Right lobe of liver (tissue), 6 donors: ENCODE data around the gene GADL1. TPM values are rescaled to one million over a fixed set of nuclear protein-coding genes. Genes with fewer than 3 reads are reported as not detected.

ENCODE experiments used
- ATAC-seq, 4 donors: fragments of 200-7000 bp; cut with Tn5 transposase; one replicate each; pipeline ENCODE4 v1.9.1; 2020; ENCODE audit warnings: mild to moderate bottlenecking in 4 of 4, moderate library complexity in 4 of 4
- DNase-seq, 3 donors: peaks; one replicate each; pipeline ENCODE4 v3.0.0-alpha.2; 2020
- H3K27ac ChIP-seq, 3 donors: fragments of 200-600 bp; one replicate each; pipeline ENCODE4 v1.8.0; 2022
- H3K27me3 ChIP-seq, 2 donors: fragments of 200-600 bp; one replicate each; pipeline ENCODE4 v1.8.0; 2022
- H3K36me3 ChIP-seq, 4 donors: fragments of 200-600 bp; sonication (generic) in 1 of 4; one replicate each; pipeline versions ENCODE4 v1.5.1 to v1.8.0; 2017 to 2022; ENCODE audit warnings: control low read depth in 1 of 4
- H3K4me1 ChIP-seq, 4 donors: fragments of 200-600 bp; sonication (generic) in 1 of 4; one replicate each; pipeline versions ENCODE4 v1.5.1 to v1.8.0; 2017 to 2022; ENCODE audit warnings: control low read depth in 1 of 4
- H3K4me3 ChIP-seq, 3 donors: fragments of 200-600 bp; one replicate each; pipeline ENCODE4 v1.8.0; 2022
- H3K9me3 ChIP-seq, 4 donors: fragments of 200-600 bp; sonication (generic) in 1 of 4; one replicate each; pipeline versions ENCODE4 v1.5.1 to v1.8.0; 2017 to 2022; ENCODE audit warnings: control low read depth in 1 of 4
- POLR2A ChIP-seq: fragments of 450-650 bp; IDR thresholded peaks from one replicate; pipeline ENCODE4 v1.6.1; 2017; ENCODE audit warnings: antibody characterized with exemption, mild to moderate bottlenecking
- WGBS: methylation state at CpG from one replicate; pipeline ENCODE4 v1.1.6; 2018; ENCODE audit warnings: low coverage, low lambda C conversion rate; ENCODE audit not compliant: insufficient coverage; ENCODE audit errors: missing lambda C conversion rate; 5-methylcytosine and 5-hydroxymethylcytosine counted together
- intact Hi-C, 2 donors: fragments of 100-400 bp; cut with DNase I; formaldehyde crosslinking; loops; one replicate each; pipeline versions ENCODE4 v1.11.2 to v1.14.1; 2022
- total RNA-seq, 6 experiments: library from RNA; depleted of rRNA in 2 of 6; stranded (reverse); fragments of >200 nt in 2 of 6; fragmentation: NEBNext Ultra II Directional in 3 of 6; extraction: Animal tissue kit (Norgen Biotek cat#: 25700) in 3 of 6; gene quantifications; one replicate each; pipeline versions ENCODE4 v1.1.0 to v1.2.4, GENCODE V29; 2016 to 2023
- TF ChIP-seq, protein P1 (sequence below), 4 donors: fragments of 200-600 bp in 3 of 4; fragments of 450-650 bp in 1 of 4; IDR thresholded peaks; one replicate each; pipeline versions ENCODE4 v1.5.1 to v1.8.0; 2016 to 2022; ENCODE audit warnings: antibody characterized with exemption in 4 of 4, mild to moderate bottlenecking in 2 of 4
- donor health status: DM: no; HTN: yes; CAD: no.
- donor health status: DM: no; HTN: no; CAD: no.
- donor health status: DM: no; HTN: no; CAD: no.
- donor health status: DM: no; HTN: yes; CAD: no.
- donor health status: DM: no; HTN: yes; CAD: no.

Gene GADL1
- total RNA-seq, 6 experiments from 2014 or later = not detected

GRCh38 chr3:30685267-30685667 is 209.2 kb downstream of the GADL1 start:
- Histone ChIP-seq H3K36me3 (peaks cover 0 to 7% (median 2%) of the 10 kb centered on the region in 4 donors), H3K4me3 (no peak overlapping the region), H3K27ac (no peak overlapping the region), H3K27me3 (no peaks in the 10 kb centered on the region), H3K9me3 (no peaks in the 10 kb centered on the region), H3K4me1 (peaks cover 0 to 22% (median 9%) of the 10 kb centered on the region in 4 donors)
- TF ChIP-seq POLR2A = no peak
- TF ChIP-seq, protein P1, sequence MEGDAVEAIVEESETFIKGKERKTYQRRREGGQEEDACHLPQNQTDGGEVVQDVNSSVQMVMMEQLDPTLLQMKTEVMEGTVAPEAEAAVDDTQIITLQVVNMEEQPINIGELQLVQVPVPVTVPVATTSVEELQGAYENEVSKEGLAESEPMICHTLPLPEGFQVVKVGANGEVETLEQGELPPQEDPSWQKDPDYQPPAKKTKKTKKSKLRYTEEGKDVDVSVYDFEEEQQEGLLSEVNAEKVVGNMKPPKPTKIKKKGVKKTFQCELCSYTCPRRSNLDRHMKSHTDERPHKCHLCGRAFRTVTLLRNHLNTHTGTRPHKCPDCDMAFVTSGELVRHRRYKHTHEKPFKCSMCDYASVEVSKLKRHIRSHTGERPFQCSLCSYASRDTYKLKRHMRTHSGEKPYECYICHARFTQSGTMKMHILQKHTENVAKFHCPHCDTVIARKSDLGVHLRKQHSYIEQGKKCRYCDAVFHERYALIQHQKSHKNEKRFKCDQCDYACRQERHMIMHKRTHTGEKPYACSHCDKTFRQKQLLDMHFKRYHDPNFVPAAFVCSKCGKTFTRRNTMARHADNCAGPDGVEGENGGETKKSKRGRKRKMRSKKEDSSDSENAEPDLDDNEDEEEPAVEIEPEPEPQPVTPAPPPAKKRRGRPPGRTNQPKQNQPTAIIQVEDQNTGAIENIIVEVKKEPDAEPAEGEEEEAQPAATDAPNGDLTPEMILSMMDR (IDR thresholded peaks at IDR 0.05) = no peak
- intact Hi-C loops = no loop called here
- ATAC-seq = no peak
- WGBS = 50% methylated on average over 1 of the region's 2 CpGs
- no peak for DNase-seq

DNA sequence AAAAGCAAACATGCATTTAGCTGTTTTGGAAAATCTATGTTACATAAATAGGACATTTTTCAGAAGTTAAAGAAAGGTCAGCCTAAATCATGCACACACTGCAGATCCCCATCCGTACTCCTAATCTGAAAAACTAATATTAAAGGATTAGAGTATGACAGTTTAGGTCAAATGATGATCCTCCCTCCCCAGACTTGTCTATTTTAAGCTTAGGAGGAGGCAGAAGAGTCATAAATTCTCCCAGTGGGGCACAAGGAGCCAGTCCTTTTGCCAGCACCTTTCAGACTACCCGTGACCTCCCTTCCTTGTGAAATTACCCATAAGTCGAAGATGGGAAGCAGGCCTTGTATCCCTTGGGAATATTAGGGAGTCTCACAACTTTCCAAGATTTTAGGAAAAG is 210.1 kb downstream of the GADL1 start:
- DNase-seq = no peak
- peaks cover 0 to 13% (median 5%) of the 10 kb centered on the region in 4 donors for H3K4me1 ChIP-seq
- no peak for ATAC-seq
- H3K36me3 ChIP-seq = peaks cover 0 to 5% (median 2%) of the 10 kb centered on the region in 4 donors
- no peaks in the 10 kb centered on the region for H3K27me3 ChIP-seq
- TF ChIP-seq, protein P1 (IDR thresholded peaks at IDR 0.05) = no peak
- no peak for TF ChIP-seq POLR2A
- no peak overlapping the region for H3K4me3 ChIP-seq
- H3K27ac ChIP-seq = no peak overlapping the region
- H3K9me3 ChIP-seq = no peaks in the 10 kb centered on the region
- 69% methylated on average over 3 of the region's 3 CpGs for WGBS
- intact Hi-C loops = no loop called here

- Histone ChIP-seq H3K27me3 (no peaks in the 10 kb centered on the region), H3K4me1 (peaks cover 0 to 8% (median 4%) of the 10 kb centered on the region in 4 donors), H3K27ac (no peak overlapping the region), H3K4me3 (no peak overlapping the region), H3K9me3 (no peaks in the 10 kb centered on the region), H3K36me3 (peaks cover 0 to 11% (median 2%) of the 10 kb centered on the region in 4 donors)
- ATAC-seq = no peak
- intact Hi-C loops = no loop called here
- TF ChIP-seq POLR2A = no peak
- TF ChIP-seq, protein P1 (IDR thresholded peaks at IDR 0.05) = no peak
- no peak for DNase-seq
- 80% methylated on average over 1 of the region's 3 CpGs for WGBS
These were observed 210.7 kb downstream of the GADL1 start for GRCh38 chr3:30683769-30684168.

GRCh38 chr3:30682434-30683155 is 211.9 kb downstream of the GADL1 start:
- H3K4me1 ChIP-seq = peaks cover 0 to 4% (median 0%) of the 10 kb centered on the region in 4 donors
- ATAC-seq (no peak), DNase-seq (no peak)
- H3K9me3 ChIP-seq = no peaks in the 10 kb centered on the region
- no peak overlapping the region for H3K4me3 ChIP-seq
- WGBS = 50% methylated on average over 1 of the region's 1 CpG
- no peak overlapping the region for H3K27ac ChIP-seq
- intact Hi-C loops = no loop called here
- peaks cover 0 to 20% (median 2%) of the 10 kb centered on the region in 4 donors for H3K36me3 ChIP-seq
- TF ChIP-seq POLR2A = no peak
- TF ChIP-seq, protein P1 (IDR thresholded peaks at IDR 0.05) = no peak
- H3K27me3 ChIP-seq = no peaks in the 10 kb centered on the region
